Hepatocyte (in vitro differentiated cells): Measurements from ENCODE around the gene FHOD3.

ENCODE experiments used
- CTCF ChIP-seq: fragments of 200-600 bp; sonication (generic); IDR thresholded peaks from 2 replicates; pipeline ENCODE4 v1.5.1; 2016; ENCODE audit warnings: antibody characterized with exemption, mild to moderate bottlenecking; ENCODE audit not compliant: poor library complexity
- EZH2 ChIP-seq: fragments of 200-600 bp; sonication (generic); IDR thresholded peaks from 2 replicates; pipeline ENCODE4 v1.6.1; 2016; ENCODE audit warnings: antibody characterized with exemption, mild to moderate bottlenecking, borderline replicate concordance
- EZH2phosphoT487 ChIP-seq: fragments of 200-600 bp; sonication (generic); IDR thresholded peaks from one replicate; pipeline ENCODE4 v1.6.1; 2018; ENCODE audit warnings: antibody characterized with exemption, mild to moderate bottlenecking, low read depth, moderate library complexity; ENCODE audit not compliant: unreplicated experiment, severe bottlenecking

DNA sequence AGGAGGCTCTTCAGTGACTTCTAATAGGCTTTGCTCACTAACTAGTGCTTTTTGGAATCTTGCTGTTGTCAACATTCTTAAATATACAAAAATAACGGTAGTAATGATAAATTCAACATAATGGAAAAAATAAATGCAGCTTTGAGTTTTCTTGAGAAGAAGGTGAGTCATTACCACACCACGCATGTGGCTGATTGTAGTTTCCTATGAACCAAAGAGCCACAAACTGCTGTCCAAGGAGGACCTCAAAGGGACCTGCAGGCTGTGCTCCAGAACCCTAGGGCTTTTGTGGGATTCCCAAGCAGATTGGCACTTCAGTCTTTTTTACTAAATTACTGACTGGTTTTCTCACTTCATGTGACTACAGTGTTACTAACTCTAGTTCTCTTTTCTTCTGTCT, 464.6 kb downstream of the FHOD3 start:
- no peak for TF ChIP-seq CTCF
- no peak for TF ChIP-seq EZH2phosphoT487
- no peak for TF ChIP-seq EZH2
